Endodermal cell (in vitro differentiated cells): Measurements from ENCODE around the gene TCF12. TPM values are rescaled to one million over a fixed set of nuclear protein-coding genes. Genes with fewer than 3 reads are reported as not detected.
"Not testable (repeated sequence)": the region's sequence is repeated elsewhere in the genome, so short reads cannot be mapped to it uniquely, and the experiment has no call there.

Experiments used
- DNase-seq: peaks from one replicate; pipeline ENCODE4 v3.0.0-alpha.2; 2017
- H3K27ac ChIP-seq: 2 replicates; pipeline ENCODE4 v1.5.1; 2013; ENCODE audit warnings: mild to moderate bottlenecking, low read depth, low read length, moderate library complexity
- H3K27me3 ChIP-seq: 2 replicates; pipeline ENCODE4 v1.6.1; 2013; ENCODE audit warnings: mild to moderate bottlenecking, low read length, moderate library complexity; ENCODE audit not compliant: insufficient read depth, control insufficient read depth, poor library complexity, severe bottlenecking
- H3K36me3 ChIP-seq: 2 replicates; pipeline ENCODE4 v1.7.0; 2013; ENCODE audit warnings: mild to moderate bottlenecking, low read length, moderate library complexity; ENCODE audit not compliant: control insufficient read depth, insufficient read depth
- H3K4me1 ChIP-seq: one replicate; pipeline ENCODE4 v1.7.0; 2013; ENCODE audit warnings: low read length; ENCODE audit not compliant: control insufficient read depth, insufficient read depth
- H3K4me3 ChIP-seq: 2 replicates; pipeline ENCODE4 v1.5.1; 2013; ENCODE audit warnings: mild to moderate bottlenecking, low read length, moderate library complexity
- H3K9ac ChIP-seq: 2 replicates; pipeline ENCODE4 v1.6.1; 2013; ENCODE audit warnings: mild to moderate bottlenecking, low read length, moderate library complexity; ENCODE audit not compliant: poor library complexity, severe bottlenecking; ENCODE audit errors: extremely low read depth
- H3K9me3 ChIP-seq: 2 replicates; pipeline ENCODE4 v1.6.1; 2013; ENCODE audit warnings: mild to moderate bottlenecking, low read length, moderate library complexity; ENCODE audit not compliant: control insufficient read depth
- H3K27ac Mint-ChIP-seq: 2 replicates; pipeline ENCODE4 v1.8.0; 2020; ENCODE audit warnings: mixed read lengths
- H3K27me3 Mint-ChIP-seq: 2 replicates; pipeline ENCODE4 v1.8.0; 2021; ENCODE audit warnings: mild to moderate bottlenecking, mixed read lengths; ENCODE audit not compliant: insufficient read depth
- H3K36me3 Mint-ChIP-seq: 2 replicates; pipeline ENCODE4 v1.8.0; 2020; ENCODE audit warnings: low read depth, mixed read lengths
- H3K4me1 Mint-ChIP-seq: 2 replicates; pipeline ENCODE4 v1.8.0; 2020; ENCODE audit warnings: mixed read lengths
- H3K4me3 Mint-ChIP-seq: 2 replicates; pipeline ENCODE4 v1.8.0; 2020; ENCODE audit warnings: mild to moderate bottlenecking, moderate library complexity, mixed read lengths
- H3K9me3 Mint-ChIP-seq: 2 replicates; pipeline ENCODE4 v1.8.0; 2020; ENCODE audit warnings: mild to moderate bottlenecking, mixed read lengths
- WGBS, 2 experiments: methylation state at CpG; one replicate each; pipeline versions ENCODE4 v1.1.5 to v1.1.7; 2013; ENCODE audit warnings: missing lambda C conversion rate in 2 of 2, mixed read lengths in 1 of 2; ENCODE audit not compliant: insufficient coverage in 1 of 2, insufficient read length in 1 of 2; 5-methylcytosine and 5-hydroxymethylcytosine counted together
- total RNA-seq, 2 donors: library from RNA; stranded (reverse); fragmentation: NEBNext Ultra II Directional in 1 of 2; extraction: Animal tissue kit (Norgen Biotek cat#: 25700) in 1 of 2; gene quantifications; 2 replicates in 1 of 2; 3 replicates in 1 of 2; pipeline ENCODE4 v1.2.1, GENCODE V29; 2021
- TF ChIP-seq, protein P1 (sequence below): fragments of 200-600 bp; sonication (generic); conservative IDR thresholded peaks from 2 replicates; pipeline ENCODE4 v1.5.0; 2021; ENCODE audit warnings: antibody characterized with exemption, mild to moderate bottlenecking

TCF12 gene
- total RNA-seq, 2 donors from 2014 or later, result 103 to 121 TPM

DNA sequence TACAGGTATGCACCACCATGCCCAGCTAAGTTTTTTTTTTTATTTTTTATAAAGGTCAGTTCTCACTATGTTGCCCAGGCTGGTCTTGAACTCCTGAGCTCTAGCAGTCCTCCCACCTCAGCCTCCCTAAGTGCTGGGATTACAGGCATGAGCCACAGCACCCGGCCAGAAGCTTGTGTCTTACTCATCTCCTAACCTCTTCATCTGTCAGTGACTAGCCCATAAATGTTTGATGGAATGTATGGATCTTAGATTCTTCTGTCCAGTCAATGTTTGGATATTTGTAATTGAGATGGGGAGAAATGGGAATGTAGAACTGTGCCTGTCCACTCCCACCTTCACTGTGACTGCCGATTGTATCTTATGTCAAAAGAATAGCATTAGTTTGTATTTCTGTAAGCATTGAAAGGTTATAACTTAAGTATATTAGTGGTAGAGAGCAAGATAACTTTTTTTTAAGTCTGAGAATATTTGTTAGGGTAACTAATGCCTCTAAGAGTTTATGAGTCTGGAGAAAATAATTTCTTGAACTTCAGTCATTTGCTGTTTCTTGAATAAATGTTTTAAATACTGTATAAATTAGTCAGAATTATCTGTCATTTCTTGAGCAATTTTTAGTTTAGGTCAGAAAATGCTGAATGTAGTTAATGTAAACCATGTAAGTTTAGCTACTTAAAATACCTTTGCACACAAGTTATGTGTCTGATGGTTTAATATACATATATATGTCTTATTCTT lies 242.5 kb downstream of the TCF12 start:
- Histone ChIP-seq H3K27me3 (no peaks in the 10 kb centered on the region), H3K27ac (no peak overlapping the region), H3K9ac (no peak overlapping the region), H3K4me3 (no peak overlapping the region), H3K9me3 (no peaks in the 10 kb centered on the region), H3K4me1 (no peaks in the 10 kb centered on the region), H3K36me3 (peaks cover under 1% of the 10 kb centered on the region)
- no peak for DNase-seq
- TF ChIP-seq, protein P1, sequence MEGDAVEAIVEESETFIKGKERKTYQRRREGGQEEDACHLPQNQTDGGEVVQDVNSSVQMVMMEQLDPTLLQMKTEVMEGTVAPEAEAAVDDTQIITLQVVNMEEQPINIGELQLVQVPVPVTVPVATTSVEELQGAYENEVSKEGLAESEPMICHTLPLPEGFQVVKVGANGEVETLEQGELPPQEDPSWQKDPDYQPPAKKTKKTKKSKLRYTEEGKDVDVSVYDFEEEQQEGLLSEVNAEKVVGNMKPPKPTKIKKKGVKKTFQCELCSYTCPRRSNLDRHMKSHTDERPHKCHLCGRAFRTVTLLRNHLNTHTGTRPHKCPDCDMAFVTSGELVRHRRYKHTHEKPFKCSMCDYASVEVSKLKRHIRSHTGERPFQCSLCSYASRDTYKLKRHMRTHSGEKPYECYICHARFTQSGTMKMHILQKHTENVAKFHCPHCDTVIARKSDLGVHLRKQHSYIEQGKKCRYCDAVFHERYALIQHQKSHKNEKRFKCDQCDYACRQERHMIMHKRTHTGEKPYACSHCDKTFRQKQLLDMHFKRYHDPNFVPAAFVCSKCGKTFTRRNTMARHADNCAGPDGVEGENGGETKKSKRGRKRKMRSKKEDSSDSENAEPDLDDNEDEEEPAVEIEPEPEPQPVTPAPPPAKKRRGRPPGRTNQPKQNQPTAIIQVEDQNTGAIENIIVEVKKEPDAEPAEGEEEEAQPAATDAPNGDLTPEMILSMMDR, result no peak
- 85% methylated on average over 2 of the region's 2 CpGs; no CpG with 5 or more reads in 1 of the 2 experiments for WGBS, 2 experiments
- no peaks in the 10 kb centered on the region for H3K9me3 Mint-ChIP-seq
- H3K27me3 Mint-ChIP-seq, result no peaks in the 10 kb centered on the region
- no peak overlapping the region for H3K4me3 Mint-ChIP-seq
- no peak overlapping the region for H3K27ac Mint-ChIP-seq
- peaks cover 10% of the 10 kb centered on the region for H3K36me3 Mint-ChIP-seq
- peaks cover 14% of the 10 kb centered on the region for H3K4me1 Mint-ChIP-seq

DNA sequence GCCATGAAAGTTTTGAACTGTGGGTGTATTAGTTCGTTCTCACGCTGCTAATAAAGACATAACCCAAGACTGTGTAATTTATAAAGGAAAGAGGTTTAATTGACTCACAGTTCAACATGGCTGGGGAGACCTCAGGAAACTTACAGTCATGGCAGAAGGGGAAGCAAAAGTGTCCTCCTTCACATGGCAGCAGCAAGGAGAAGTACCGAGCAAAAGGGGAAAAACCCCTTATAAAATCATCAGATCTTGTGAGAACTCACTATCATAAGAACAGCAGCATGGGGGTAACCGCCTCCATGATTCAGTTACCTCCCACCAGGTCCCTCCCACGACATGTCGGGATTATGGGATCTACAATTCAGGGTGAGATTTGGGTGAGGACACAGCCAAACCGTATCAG lies 245.8 kb downstream of the TCF12 start:
- H3K36me3 ChIP-seq, result peaks cover 17% of the 10 kb centered on the region
- WGBS, 2 experiments, result 87 to 97% methylated on average over 3 to 7 of the region's 7 CpGs
- H3K27ac Mint-ChIP-seq, result not testable (repeated sequence)

DNA sequence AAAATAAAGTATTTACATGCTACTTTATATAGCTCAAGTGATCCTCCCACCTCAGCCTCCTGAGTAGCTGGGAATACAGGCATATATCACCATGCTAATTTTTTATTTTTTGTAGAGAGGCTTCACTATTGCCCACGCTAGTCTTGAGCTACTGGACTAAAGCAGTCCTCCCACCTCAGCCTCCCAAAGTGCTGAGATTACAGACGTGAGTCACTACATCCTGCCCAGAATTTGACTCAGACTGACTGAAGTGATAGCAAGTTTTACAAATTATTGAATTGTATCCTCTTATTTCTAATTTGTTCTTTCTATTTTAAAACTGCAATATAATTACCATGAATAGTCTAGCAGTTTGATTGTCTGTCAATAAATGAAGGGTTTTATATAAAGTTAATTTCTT lies 247.5 kb downstream of the TCF12 start:
- H3K27ac Mint-ChIP-seq, result no peak overlapping the region
- DNase-seq, result no peak
- H3K27me3 Mint-ChIP-seq, result no peaks in the 10 kb centered on the region
- H3K4me1 Mint-ChIP-seq, result no peaks in the 10 kb centered on the region
- no peaks in the 10 kb centered on the region for H3K9me3 Mint-ChIP-seq
- Histone ChIP-seq H3K9ac (no peak overlapping the region), H3K27me3 (no peaks in the 10 kb centered on the region), H3K27ac (no peak overlapping the region), H3K4me1 (no peaks in the 10 kb centered on the region), H3K36me3 (peaks cover 24% of the 10 kb centered on the region), H3K9me3 (no peaks in the 10 kb centered on the region), H3K4me3 (no peak overlapping the region)
- peaks cover 25% of the 10 kb centered on the region for H3K36me3 Mint-ChIP-seq
- no peak overlapping the region for H3K4me3 Mint-ChIP-seq
- 89 to 90% methylated on average over 2 of the region's 2 CpGs for WGBS, 2 experiments
- TF ChIP-seq, protein P1, result no peak

More for the DNA sequence above, 245.8 kb downstream of the TCF12 start:
- H3K4me3 ChIP-seq, H3K9ac ChIP-seq, H3K9me3 Mint-ChIP-seq, H3K4me1 ChIP-seq, H3K27me3 Mint-ChIP-seq, H3K9me3 ChIP-seq, H3K27me3 ChIP-seq, DNase-seq, H3K4me1 Mint-ChIP-seq, H3K4me3 Mint-ChIP-seq, H3K27ac ChIP-seq: not testable (repeated sequence)
- H3K36me3 Mint-ChIP-seq, result peaks cover 23% of the 10 kb centered on the region
